GM18526 (cell line): ENCODE data around the gene DPY19L3.

ENCODE experiments used
- POLR2A ChIP-seq: IDR thresholded peaks from 3 replicates; pipeline ENCODE4 v1.6.1; 2011; ENCODE audit not compliant: insufficient read length; ENCODE audit errors: extremely low read depth

DPY19L3 gene, protein sequence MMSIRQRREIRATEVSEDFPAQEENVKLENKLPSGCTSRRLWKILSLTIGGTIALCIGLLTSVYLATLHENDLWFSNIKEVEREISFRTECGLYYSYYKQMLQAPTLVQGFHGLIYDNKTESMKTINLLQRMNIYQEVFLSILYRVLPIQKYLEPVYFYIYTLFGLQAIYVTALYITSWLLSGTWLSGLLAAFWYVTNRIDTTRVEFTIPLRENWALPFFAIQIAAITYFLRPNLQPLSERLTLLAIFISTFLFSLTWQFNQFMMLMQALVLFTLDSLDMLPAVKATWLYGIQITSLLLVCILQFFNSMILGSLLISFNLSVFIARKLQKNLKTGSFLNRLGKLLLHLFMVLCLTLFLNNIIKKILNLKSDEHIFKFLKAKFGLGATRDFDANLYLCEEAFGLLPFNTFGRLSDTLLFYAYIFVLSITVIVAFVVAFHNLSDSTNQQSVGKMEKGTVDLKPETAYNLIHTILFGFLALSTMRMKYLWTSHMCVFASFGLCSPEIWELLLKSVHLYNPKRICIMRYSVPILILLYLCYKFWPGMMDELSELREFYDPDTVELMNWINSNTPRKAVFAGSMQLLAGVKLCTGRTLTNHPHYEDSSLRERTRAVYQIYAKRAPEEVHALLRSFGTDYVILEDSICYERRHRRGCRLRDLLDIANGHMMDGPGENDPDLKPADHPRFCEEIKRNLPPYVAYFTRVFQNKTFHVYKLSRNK

DNA sequence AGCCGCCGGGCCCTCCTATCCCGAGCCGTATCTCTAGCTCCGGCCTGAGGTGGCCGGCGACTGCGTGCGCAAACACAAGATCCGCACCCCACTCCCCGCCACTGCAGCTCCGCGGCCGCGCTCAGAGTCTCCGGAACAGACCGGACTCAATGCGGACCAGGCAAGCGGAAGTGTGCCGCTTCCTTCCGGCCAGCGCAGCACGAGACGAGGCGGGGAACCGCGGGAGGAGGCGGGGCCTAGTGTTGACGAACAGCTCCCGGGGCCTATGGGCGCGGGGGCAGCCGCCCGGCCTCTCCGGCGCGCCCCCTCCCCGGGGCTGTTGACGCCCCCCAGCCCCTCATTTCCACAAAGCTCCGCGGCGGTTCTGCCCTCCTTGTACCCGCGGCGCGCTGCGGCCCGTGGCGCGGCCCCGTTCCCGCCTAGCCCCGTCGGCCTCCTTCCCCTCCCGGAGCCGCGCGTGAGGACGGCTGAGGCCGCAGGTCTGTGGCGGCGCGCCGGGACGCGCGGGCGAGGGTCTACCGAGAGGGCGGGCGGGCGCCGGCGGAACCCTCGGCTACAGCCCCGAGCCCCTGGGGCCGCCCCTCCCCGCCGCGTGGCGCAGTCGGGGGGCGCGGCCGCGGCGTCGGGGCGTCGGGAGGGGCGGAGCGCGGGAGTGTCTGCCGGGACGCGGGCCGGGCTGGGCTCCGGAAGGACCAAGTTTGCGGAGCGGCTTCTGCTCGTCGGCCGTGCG lies at the start of gene DPY19L3:
Gene DPY19L3, plus strand, starts transcription at position 340 of the 730 bp plus-strand sequence. CDS start 2,484 bp downstream, outside the sequence.
- peak; percentile 98 for TF ChIP-seq POLR2A

DNA sequence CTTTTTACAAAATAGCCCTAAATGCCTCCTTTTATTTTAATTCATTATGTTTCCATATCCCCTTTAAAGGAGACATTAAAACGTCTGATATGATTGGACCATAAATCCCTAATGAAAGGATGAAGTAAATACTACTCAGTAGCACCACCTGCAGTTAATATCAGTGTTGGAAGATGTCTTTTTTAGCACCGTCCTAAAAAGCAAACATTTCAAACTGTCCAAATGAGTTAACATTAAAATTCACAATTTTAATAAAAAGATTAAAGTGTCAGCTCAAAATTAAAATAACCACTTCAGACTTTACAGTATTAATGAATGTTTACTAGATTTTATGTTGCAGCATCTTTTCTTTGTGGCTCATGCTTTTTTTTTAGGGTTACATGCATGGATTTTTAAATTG lies 47.9 kb upstream of the DPY19L3 start:
- TF ChIP-seq POLR2A = no peak

GRCh38 chr19:32358321-32358720 lies 47.2 kb upstream of the DPY19L3 start:
- no peak for TF ChIP-seq POLR2A

DNA sequence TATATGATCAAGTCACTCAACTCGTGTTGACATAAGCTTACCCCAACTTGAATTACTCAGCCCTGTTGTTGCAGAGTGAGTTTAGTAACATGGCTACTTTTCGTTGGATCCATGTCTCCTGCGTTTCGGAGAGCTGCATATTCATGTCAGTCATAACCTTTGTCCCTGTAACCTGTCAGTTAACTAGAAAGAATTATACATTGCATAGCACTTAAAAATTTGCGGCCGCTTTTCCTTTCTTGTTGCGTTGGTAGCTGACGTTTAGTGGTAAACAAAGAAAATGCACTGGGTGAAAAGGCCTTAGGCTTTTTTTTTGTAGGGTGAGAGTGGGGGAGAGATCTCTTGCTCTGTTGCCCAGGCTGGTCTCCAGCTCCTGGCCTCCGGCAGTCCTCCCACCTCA lies 46.0 kb upstream of the DPY19L3 start:
- no peak for TF ChIP-seq POLR2A

- no peak for TF ChIP-seq POLR2A
Measured at GRCh38 chr19:32361574-32362317, 43.8 kb upstream of the DPY19L3 start.

GRCh38 chr19:32362318-32362691 lies 43.3 kb upstream of the DPY19L3 start:
- TF ChIP-seq POLR2A = no peak

- TF ChIP-seq POLR2A = no peak
Measured at GRCh38 chr19:32363175-32363574, 42.4 kb upstream of the DPY19L3 start.

- TF ChIP-seq POLR2A = no peak
Measured at GRCh38 chr19:32363632-32364031, 41.9 kb upstream of the DPY19L3 start.

DNA sequence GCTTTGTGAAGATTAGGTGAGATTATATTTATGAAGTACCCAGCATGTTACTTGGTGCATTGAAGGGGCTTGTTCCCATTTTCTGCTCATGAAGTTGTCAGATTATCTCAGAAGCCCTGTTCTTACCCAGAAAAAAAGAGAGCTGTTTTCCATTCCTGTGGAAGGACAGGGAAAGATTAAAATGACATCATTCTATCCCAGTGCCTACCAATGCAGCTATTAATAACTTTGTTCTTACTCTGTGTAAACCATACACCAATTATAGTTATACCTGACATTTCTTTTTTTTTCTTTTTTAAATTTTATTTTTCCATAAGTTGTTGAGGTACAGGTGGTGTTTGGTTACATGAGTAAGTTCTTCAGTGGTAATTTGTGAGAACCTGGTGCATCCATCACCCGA lies 41.5 kb upstream of the DPY19L3 start:
- no peak for TF ChIP-seq POLR2A

DNA sequence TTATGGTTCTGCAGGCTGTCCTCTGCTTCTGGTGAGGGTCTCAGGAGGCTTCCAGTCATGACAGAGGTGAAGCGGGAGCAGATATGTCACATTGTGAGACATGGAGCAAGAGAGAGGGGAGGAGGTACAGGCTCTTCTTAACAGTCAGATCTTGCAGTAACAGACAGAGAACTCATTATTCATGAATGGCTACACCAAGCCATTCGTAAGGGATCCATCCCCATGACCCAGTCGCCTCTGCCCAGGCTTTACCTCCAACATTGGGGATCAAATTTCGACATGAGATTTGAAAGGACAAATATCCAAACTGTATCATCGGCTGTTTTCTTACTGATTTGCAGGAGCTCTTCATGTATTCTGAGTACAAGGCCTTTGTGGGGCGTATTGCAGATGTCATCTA lies 38.5 kb upstream of the DPY19L3 start:
- no peak for TF ChIP-seq POLR2A

DNA sequence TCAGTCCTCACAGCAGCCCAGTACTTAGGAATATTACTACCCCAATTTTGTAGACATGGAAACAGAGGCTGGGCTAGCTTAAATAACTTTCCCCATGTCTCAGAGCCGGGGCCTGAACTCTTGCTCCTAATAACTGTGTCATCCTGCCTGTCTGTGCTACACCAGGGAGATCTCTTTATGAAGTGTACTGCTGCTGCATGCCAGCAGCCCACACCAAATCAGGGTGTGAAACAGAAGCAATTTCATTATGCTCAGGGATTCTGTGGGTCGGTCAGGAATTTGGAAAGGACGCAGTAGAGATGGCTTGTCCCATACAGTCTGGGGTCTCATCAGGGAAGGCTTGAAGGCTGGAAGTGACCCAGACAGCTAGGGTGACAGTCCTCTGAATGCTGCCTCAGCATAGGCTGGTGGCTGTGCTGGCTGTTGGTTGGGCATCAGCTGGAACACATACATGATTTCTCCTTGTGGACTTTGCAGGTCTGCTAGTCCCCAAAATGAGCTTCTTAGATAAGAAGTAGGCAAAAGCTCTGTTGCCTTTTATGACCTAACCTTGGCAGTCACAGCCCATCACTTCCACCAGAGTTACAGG lies 37.5 kb upstream of the DPY19L3 start:
- TF ChIP-seq POLR2A = no peak

DNA sequence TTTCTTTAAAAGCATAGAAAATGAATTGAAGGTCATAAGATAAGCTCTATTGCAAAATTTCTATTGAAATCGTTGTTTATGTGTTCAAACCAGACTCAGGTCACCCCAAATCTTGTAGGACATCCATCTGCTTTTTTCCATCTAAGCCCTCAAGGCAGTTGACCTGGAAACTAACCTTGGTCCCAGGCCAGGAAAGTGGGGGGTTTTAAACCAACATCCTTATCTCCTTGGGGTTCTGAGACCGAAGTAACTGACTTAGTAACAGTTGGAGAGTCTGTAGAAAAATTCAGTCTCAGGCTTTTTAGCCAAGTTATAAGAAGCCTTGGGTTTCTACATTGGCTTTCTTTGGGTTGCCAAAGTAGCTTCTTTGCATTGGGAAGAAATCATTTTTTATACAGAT lies 36.8 kb upstream of the DPY19L3 start:
- TF ChIP-seq POLR2A = no peak

- TF ChIP-seq POLR2A = no peak
Measured at GRCh38 chr19:32372726-32373517, 32.6 kb upstream of the DPY19L3 start.
